Lower lobe of right lung (tissue), 2 donors: ENCODE data around the gene FAM171A2. TPM values are rescaled to one million over a fixed set of nuclear protein-coding genes. Genes with fewer than 3 reads are reported as not detected.

Experiments
- ATAC-seq, 2 donors: fragments of 200-7000 bp; cut with Tn5 transposase; one replicate each; pipeline ENCODE4 v1.9.1; 2020 to 2022; ENCODE audit warnings: mild to moderate bottlenecking in 2 of 2, moderate library complexity in 2 of 2
- DNase-seq: peaks from one replicate; pipeline ENCODE4 v3.0.0-alpha.2; 2020
- H3K27ac ChIP-seq: fragments of 200-600 bp; one replicate; pipeline ENCODE4 v1.8.0; 2022
- H3K27me3 ChIP-seq: fragments of 200-600 bp; one replicate; pipeline ENCODE4 v1.8.0; 2022; ENCODE audit warnings: low read depth
- H3K36me3 ChIP-seq: fragments of 200-600 bp; one replicate; pipeline ENCODE4 v1.8.0; 2022; ENCODE audit warnings: mild to moderate bottlenecking
- H3K4me1 ChIP-seq: fragments of 200-600 bp; one replicate; pipeline ENCODE4 v1.8.0; 2022
- H3K4me3 ChIP-seq: fragments of 200-600 bp; one replicate; pipeline ENCODE4 v1.8.0; 2022; ENCODE audit warnings: mild to moderate bottlenecking
- H3K9me3 ChIP-seq: fragments of 200-600 bp; one replicate; pipeline ENCODE4 v1.8.0; 2022
- intact Hi-C: fragments of 100-400 bp; cut with DNase I; formaldehyde crosslinking; loops from one replicate; pipeline ENCODE4 v1.11.0; 2022
- total RNA-seq: library from RNA; stranded (reverse); fragmentation: NEBNext Ultra II Directional; extraction: Animal tissue kit (Norgen Biotek cat#: 25700); gene quantifications from one replicate; pipeline ENCODE4 v1.2.1, GENCODE V29; 2021
- TF ChIP-seq, protein P1 (sequence below): fragments of 200-600 bp; IDR thresholded peaks from one replicate; pipeline ENCODE4 v1.8.0; 2022; ENCODE audit warnings: antibody characterized with exemption, mild to moderate bottlenecking
- donor health status: DM: no; HTN: yes; CAD: no; lungs with severe emphysema.

FAM171A2 gene
- total RNA-seq, 1 donor from 2014 or later, result 1.2 TPM

DNA sequence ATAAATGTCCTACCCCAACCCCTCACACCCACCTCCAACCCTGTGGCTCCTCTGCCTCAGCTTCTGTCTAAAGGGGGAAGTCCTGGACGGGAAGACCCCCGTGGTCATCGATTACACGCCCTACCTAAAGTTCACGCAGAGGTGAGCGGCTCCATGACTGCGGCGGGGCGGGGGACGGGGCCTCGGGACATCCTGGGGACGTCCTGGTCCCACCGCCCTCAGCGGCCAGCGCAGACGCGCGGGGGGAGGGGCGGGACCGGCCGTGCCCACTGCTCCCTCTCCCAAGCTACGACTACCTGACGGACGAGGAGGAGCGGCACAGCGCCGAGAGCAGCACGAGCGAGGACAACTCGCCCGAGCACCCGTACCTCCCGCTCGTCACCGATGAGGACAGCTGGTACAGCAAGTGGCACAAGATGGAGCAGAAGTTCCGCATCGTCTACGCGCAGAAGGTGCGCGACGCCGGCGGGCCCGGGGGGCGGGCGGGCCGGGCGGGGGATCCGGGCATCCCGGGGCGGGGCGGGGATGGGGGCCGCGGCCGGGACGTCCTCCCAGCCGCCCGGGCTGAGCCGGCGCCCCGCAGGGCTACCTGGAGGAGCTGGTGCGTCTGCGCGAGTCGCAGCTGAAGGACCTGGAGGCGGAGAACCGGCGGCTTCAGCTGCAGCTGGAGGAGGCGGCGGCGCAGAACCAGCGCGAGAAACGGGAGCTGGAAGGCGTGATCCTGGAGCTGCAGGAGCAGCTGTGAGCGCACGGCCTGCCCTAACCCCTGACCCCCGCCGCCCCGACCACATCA, 48.6 kb downstream of the FAM171A2 start:
- ATAC-seq (peak; percentile 39 to 56), DNase-seq (no peak)
- H3K4me3 ChIP-seq, result peak overlapping the region; percentile 31

DNA sequence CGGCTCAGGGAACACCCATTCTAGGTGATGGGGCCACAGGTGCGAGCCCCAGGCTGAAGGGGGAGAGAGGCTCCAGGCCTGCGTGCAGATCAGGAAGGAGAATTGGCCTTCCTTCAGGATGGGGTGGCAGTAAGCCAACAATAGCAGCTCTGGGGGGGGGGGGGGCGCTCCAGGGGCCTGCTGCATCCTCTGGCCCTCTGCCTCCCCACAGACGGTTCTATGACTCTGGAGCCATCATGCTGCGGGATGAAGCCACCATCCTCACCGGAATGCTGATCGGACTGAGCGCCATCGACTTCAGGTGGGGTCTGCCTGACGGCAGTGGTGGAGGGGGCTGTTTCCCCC, 49.2 kb downstream of the FAM171A2 start:
- H3K36me3 ChIP-seq, result peaks cover 5% of the 10 kb centered on the region
- H3K27ac ChIP-seq, result no peak overlapping the region
- intact Hi-C loops, result no loop called here
- H3K4me1 ChIP-seq, result peaks cover 7% of the 10 kb centered on the region
- no peak overlapping the region for H3K4me3 ChIP-seq
- ATAC-seq (no peak), DNase-seq (no peak)
- peaks cover 45% of the 10 kb centered on the region for H3K27me3 ChIP-seq
- no peaks in the 10 kb centered on the region for H3K9me3 ChIP-seq
- TF ChIP-seq, protein P1, sequence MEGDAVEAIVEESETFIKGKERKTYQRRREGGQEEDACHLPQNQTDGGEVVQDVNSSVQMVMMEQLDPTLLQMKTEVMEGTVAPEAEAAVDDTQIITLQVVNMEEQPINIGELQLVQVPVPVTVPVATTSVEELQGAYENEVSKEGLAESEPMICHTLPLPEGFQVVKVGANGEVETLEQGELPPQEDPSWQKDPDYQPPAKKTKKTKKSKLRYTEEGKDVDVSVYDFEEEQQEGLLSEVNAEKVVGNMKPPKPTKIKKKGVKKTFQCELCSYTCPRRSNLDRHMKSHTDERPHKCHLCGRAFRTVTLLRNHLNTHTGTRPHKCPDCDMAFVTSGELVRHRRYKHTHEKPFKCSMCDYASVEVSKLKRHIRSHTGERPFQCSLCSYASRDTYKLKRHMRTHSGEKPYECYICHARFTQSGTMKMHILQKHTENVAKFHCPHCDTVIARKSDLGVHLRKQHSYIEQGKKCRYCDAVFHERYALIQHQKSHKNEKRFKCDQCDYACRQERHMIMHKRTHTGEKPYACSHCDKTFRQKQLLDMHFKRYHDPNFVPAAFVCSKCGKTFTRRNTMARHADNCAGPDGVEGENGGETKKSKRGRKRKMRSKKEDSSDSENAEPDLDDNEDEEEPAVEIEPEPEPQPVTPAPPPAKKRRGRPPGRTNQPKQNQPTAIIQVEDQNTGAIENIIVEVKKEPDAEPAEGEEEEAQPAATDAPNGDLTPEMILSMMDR, result no peak

More for the DNA sequence above, 48.6 kb downstream of the FAM171A2 start:
- H3K36me3 ChIP-seq, result peaks cover 10% of the 10 kb centered on the region
- H3K9me3 ChIP-seq, result no peaks in the 10 kb centered on the region
- peaks cover 7% of the 10 kb centered on the region for H3K4me1 ChIP-seq
- TF ChIP-seq, protein P1, result no peak
- intact Hi-C loops, result no loop called here
- no peak overlapping the region for H3K27ac ChIP-seq
- H3K27me3 ChIP-seq, result peaks cover 45% of the 10 kb centered on the region

GRCh38 chr17:44314031-44314430, 49.6 kb downstream of the FAM171A2 start:
- no peak for ATAC-seq
- no peak for DNase-seq
- TF ChIP-seq, protein P1, result no peak
- Histone ChIP-seq H3K36me3 (peaks cover under 1% of the 10 kb centered on the region), H3K4me1 (peaks cover 8% of the 10 kb centered on the region), H3K27me3 (peaks cover 45% of the 10 kb centered on the region), H3K9me3 (no peaks in the 10 kb centered on the region), H3K4me3 (no peak overlapping the region), H3K27ac (no peak overlapping the region)
- intact Hi-C loops, result no loop called here

- Histone ChIP-seq H3K36me3 (no peaks in the 10 kb centered on the region), H3K27ac (no peak overlapping the region), H3K27me3 (peaks cover 48% of the 10 kb centered on the region), H3K4me1 (peaks cover 21% of the 10 kb centered on the region), H3K4me3 (no peak overlapping the region), H3K9me3 (no peaks in the 10 kb centered on the region)
- ATAC-seq (no peak), DNase-seq (no peak)
- TF ChIP-seq, protein P1, result no peak
- intact Hi-C loops, result no loop called here
Observed at GRCh38 chr17:44312396-44313104, 51.1 kb downstream of the FAM171A2 start.

GRCh38 chr17:44311562-44312181, 52.0 kb downstream of the FAM171A2 start:
- Histone ChIP-seq H3K4me3 (no peak overlapping the region), H3K27ac (no peak overlapping the region), H3K36me3 (no peaks in the 10 kb centered on the region), H3K27me3 (peaks cover 45% of the 10 kb centered on the region), H3K9me3 (no peaks in the 10 kb centered on the region), H3K4me1 (peaks cover 25% of the 10 kb centered on the region)
- TF ChIP-seq, protein P1, result no peak
- intact Hi-C loops, result no loop called here
- DNase-seq (no peak), ATAC-seq (no peak)
